ENCODE data around the gene TTC23L.
"Not testable (repeated sequence)": the region's sequence is repeated elsewhere in the genome, so short reads cannot be mapped to it uniquely, and the experiment has no call there.

The TTC23L gene
- 0 to 3.1 (median 0) reads per million in 17 experiments for total RNA-seq

GRCh38 chr5:34838785-34839714 is at the start of gene TTC23L:
TTC23L (plus strand) TSS chr5:34839164; CDS start chr5:34840672, 1,508 bp downstream.
- peak; percentile 76 to 89 (median 84) for DNase-seq

GRCh38 chr5:34789639-34790038 is 49.3 kb upstream of the TTC23L start:
- DNase-seq = no peak

- no peak for DNase-seq
These were observed 48.9 kb upstream of the TTC23L start for GRCh38 chr5:34790069-34790468.

- no peak for DNase-seq
These were observed 47.2 kb upstream of the TTC23L start for GRCh38 chr5:34791761-34792244.

- DNase-seq = no peak
These were observed 36.0 kb upstream of the TTC23L start for GRCh38 chr5:34802834-34803563.

- no peak for DNase-seq
These were observed 34.8 kb upstream of the TTC23L start for GRCh38 chr5:34803974-34804732.

- no peak for DNase-seq
These were observed 34.1 kb upstream of the TTC23L start for GRCh38 chr5:34804913-34805312.

- no peak for DNase-seq
These were observed 32.4 kb upstream of the TTC23L start for GRCh38 chr5:34806532-34806931.

GRCh38 chr5:34811706-34812105 is 27.3 kb upstream of the TTC23L start:
- DNase-seq = no peak

GRCh38 chr5:34813509-34813908 is 25.5 kb upstream of the TTC23L start:
- no peak for DNase-seq

GRCh38 chr5:34817558-34818351 is 21.2 kb upstream of the TTC23L start:
- no peak for DNase-seq

- DNase-seq = no peak
These were observed 20.2 kb upstream of the TTC23L start for GRCh38 chr5:34818717-34819116.

- DNase-seq = no peak
These were observed 18.4 kb upstream of the TTC23L start for GRCh38 chr5:34820593-34820992.

GRCh38 chr5:34822956-34823715 is 15.8 kb upstream of the TTC23L start:
- no peak for DNase-seq

GRCh38 chr5:34826347-34826746 is 12.6 kb upstream of the TTC23L start:
- no peak for DNase-seq

GRCh38 chr5:34827588-34828506 is 11.1 kb upstream of the TTC23L start:
- no peak for DNase-seq

- not testable (repeated sequence) for DNase-seq
These were observed 8.1 kb upstream of the TTC23L start for GRCh38 chr5:34830827-34831226.

- DNase-seq = no peak
These were observed 7.7 kb upstream of the TTC23L start for GRCh38 chr5:34831303-34831702.

- no peak for DNase-seq
These were observed 6.4 kb upstream of the TTC23L start for GRCh38 chr5:34832568-34832967.

GRCh38 chr5:34833090-34833489 is 5.9 kb upstream of the TTC23L start:
- no peak for DNase-seq
